MCF 10A (cell line): Measurements from ENCODE around the gene SLC6A9. TPM values are rescaled to one million over a fixed set of nuclear protein-coding genes. Genes with fewer than 3 reads are reported as not detected.
A peak's percentile ranks its signal among the peaks of the same experiment; 100 is the strongest.

Experiments used
- BruUV-seq: library from RNA; stranded (reverse); fragments of 400-500 nt; replicated peaks from 2 replicates; lab custom pipeline; 2021; lab: Mats Ljungman, UMichigan
- CTCF ChIA-PET: fragments of 300-600 bp; sonication (Branson Sonifier 250); formaldehyde crosslinking; extraction: SDS; loops from one replicate; lab custom pipeline; 2021; ENCODE audit warnings: antibody characterized with exemption, inconsistent platforms; lab: Yijun Ruan, JAX
- POLR2A ChIA-PET: fragments of 300-600, 350-650 bp; sonication (Branson Sonifier 250); formaldehyde crosslinking; extraction: SDS; loops from one replicate; lab custom pipeline; 2020; ENCODE audit warnings: antibody characterized with exemption, inconsistent platforms; lab: Yijun Ruan, JAX
- DNase-seq: peaks from one replicate; pipeline ENCODE4 v3.0.0-alpha.2; 2018; ENCODE audit not compliant: unreplicated experiment
- H3K27ac Mint-ChIP-seq: one replicate; pipeline ENCODE4 v1.8.0; 2022; ENCODE audit warnings: mild to moderate bottlenecking, low read depth, mixed read lengths; ENCODE audit not compliant: unreplicated experiment
- H3K27me3 Mint-ChIP-seq: one replicate; pipeline ENCODE4 v1.8.0; 2022; ENCODE audit warnings: mixed read lengths; ENCODE audit not compliant: insufficient read depth, unreplicated experiment
- H3K36me3 Mint-ChIP-seq: one replicate; pipeline ENCODE4 v1.8.0; 2022; ENCODE audit warnings: mild to moderate bottlenecking, moderate library complexity, mixed read lengths; ENCODE audit not compliant: insufficient read depth, unreplicated experiment
- H3K4me1 Mint-ChIP-seq: one replicate; pipeline ENCODE4 v1.8.0; 2022; ENCODE audit warnings: mixed read lengths; ENCODE audit not compliant: insufficient read depth, unreplicated experiment
- H3K4me3 Mint-ChIP-seq: one replicate; pipeline ENCODE4 v1.8.0; 2022; ENCODE audit warnings: mild to moderate bottlenecking, moderate library complexity, mixed read lengths; ENCODE audit not compliant: unreplicated experiment
- H3K9me3 Mint-ChIP-seq: one replicate; pipeline ENCODE4 v1.8.0; 2022; ENCODE audit warnings: mixed read lengths; ENCODE audit not compliant: unreplicated experiment
- CTCF ChIP-seq: fragments of 200-600 bp; IDR thresholded peaks from one replicate; pipeline ENCODE4 v1.8.0; 2022; ENCODE audit warnings: antibody characterized with exemption, mild to moderate bottlenecking; ENCODE audit not compliant: unreplicated experiment
- intact Hi-C: fragments of 100-400 bp; cut with micrococcal nuclease; formaldehyde crosslinking; loops from 2 replicates; pipeline ENCODE4 v1.14.1; 2022
- total RNA-seq: library from RNA; stranded (reverse); gene quantifications from 2 replicates; pipeline ENCODE4 v1.2.3, GENCODE V29; 2022

The SLC6A9 gene
- total RNA-seq, 1 experiment from 2014 or later, result 64.9 TPM

DNA sequence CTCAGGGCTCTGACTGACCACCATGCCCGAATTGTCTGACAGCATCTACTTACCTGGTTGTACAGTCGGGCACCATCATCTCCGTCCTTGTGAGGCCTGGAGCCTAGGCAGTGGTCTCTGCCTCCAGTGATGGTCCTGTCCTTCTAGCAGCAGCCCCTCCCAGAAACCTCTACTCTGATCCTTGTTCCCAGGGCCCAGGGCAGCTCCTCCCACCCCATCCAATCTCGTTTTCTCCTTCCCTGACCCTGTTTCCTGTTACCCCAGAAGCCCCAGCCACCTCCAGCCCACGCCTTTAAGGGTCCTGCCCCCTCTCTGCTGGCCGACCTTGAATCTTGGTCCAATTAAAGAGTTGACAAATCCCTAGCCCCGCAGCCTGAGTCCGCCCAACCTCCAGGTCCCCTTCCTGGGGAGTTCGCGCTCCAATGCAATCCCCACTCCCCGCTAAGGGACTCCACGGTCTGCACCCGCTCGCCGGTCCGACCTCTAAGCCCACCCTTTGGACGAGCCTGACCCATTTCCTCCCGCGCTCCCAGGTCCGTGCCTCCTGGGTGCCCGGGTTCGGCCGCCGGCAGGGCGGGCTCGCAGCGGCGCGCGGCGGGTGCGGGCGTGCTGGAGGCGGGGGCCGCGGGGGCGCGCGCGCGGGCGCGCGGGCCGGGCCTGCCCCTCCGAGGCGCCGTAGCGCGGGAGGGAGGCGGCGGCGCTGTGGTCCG lies 52.6 kb downstream of the SLC6A9 start, which contains the start of gene B4GALT2:
Gene B4GALT2, plus strand, starts transcription at position 660 of the 710 bp plus-strand sequence. CDS start 1,951 bp downstream, outside the sequence.
- DNase-seq, result peak; percentile 33
- Mint-ChIP-seq H3K36me3 (peaks cover 36% of the 10 kb centered on the region), H3K4me1 (peaks cover 63% of the 10 kb centered on the region), H3K27ac (no peak within 1 kb of the TSS), H3K4me3 (peak within 1 kb of the TSS; percentile 94), H3K27me3 (no peaks in the 10 kb centered on the region), H3K9me3 (no peaks in the 10 kb centered on the region)
- no peak for TF ChIP-seq CTCF
- BruUV-seq, result no TSS peak
- CTCF ChIA-PET, result interaction anchor here (0.7 to 0.9 kb wide), 2 partner anchors 200 to 449 kb away, joined by 3 to 4 read pairs; no protein-coding TSS in a partner anchor
- intact Hi-C loops, result loop anchor here (5.0 kb wide), 1 partner anchor 451 kb away; no protein-coding TSS in a partner anchor
- POLR2A ChIA-PET, result interaction anchor here (0.9 to 1.0 kb wide), 2 partner anchors 12 to 195 kb away, joined by 3 to 4 read pairs; no protein-coding TSS in a partner anchor

- no peaks in the 10 kb centered on the region for H3K9me3 Mint-ChIP-seq
- DNase-seq, result no peak
- TF ChIP-seq CTCF, result no peak
- ChIA-PET CTCF (interaction anchor here (0.7 to 0.9 kb wide), 2 partner anchors 201 to 448 kb away, joined by 3 to 4 read pairs; no protein-coding TSS in a partner anchor), POLR2A (interaction anchor here (0.6 to 1.0 kb wide), 3 partner anchors 12 to 195 kb away, joined by 3 to 4 read pairs (median 3); no protein-coding TSS in a partner anchor)
- H3K36me3 Mint-ChIP-seq, result peaks cover 31% of the 10 kb centered on the region
- BruUV-seq, result no TSS peak
- intact Hi-C loops, result loop anchor here (5.0 kb wide), 1 partner anchor 451 kb away; no protein-coding TSS in a partner anchor
- H3K27ac Mint-ChIP-seq, result no peak overlapping the region
- H3K4me3 Mint-ChIP-seq, result peak overlapping the region; percentile 94
- no peaks in the 10 kb centered on the region for H3K27me3 Mint-ChIP-seq
- H3K4me1 Mint-ChIP-seq, result peaks cover 60% of the 10 kb centered on the region
Measured at GRCh38 chr1:43978264-43978550, 53.1 kb downstream of the SLC6A9 start.

GRCh38 chr1:43977376-43978263 lies 53.6 kb downstream of the SLC6A9 start:
- Mint-ChIP-seq H3K4me1 (peaks cover 55% of the 10 kb centered on the region), H3K36me3 (peaks cover 29% of the 10 kb centered on the region), H3K9me3 (no peaks in the 10 kb centered on the region), H3K27ac (no peak overlapping the region), H3K27me3 (no peaks in the 10 kb centered on the region), H3K4me3 (peak overlapping the region; percentile 94)
- intact Hi-C loops, result loop anchor here (5.0 kb wide), 1 partner anchor 450 kb away; no protein-coding TSS in a partner anchor
- ChIA-PET POLR2A (interaction anchor here (0.6 to 1.0 kb wide), 4 partner anchors 13 to 270 kb away, joined by 3 to 4 read pairs (median 3); partner anchors contain the start of gene ST3GAL3), CTCF (interaction anchor here (0.6 to 0.9 kb wide), 5 partner anchors 11 to 448 kb away, joined by 3 to 5 read pairs (median 3); no protein-coding TSS in a partner anchor)
- no TSS peak for BruUV-seq
- TF ChIP-seq CTCF, result no peak
- DNase-seq, result no peak
